HS-5 (cell line): ENCODE measurements around the gene HIVEP1.

Experiments used
- DNase-seq: peaks from one replicate; pipeline ENCODE4 v3.0.0-alpha.2; 2012; ENCODE audit warnings: low read depth

The HIVEP1 gene

DNA sequence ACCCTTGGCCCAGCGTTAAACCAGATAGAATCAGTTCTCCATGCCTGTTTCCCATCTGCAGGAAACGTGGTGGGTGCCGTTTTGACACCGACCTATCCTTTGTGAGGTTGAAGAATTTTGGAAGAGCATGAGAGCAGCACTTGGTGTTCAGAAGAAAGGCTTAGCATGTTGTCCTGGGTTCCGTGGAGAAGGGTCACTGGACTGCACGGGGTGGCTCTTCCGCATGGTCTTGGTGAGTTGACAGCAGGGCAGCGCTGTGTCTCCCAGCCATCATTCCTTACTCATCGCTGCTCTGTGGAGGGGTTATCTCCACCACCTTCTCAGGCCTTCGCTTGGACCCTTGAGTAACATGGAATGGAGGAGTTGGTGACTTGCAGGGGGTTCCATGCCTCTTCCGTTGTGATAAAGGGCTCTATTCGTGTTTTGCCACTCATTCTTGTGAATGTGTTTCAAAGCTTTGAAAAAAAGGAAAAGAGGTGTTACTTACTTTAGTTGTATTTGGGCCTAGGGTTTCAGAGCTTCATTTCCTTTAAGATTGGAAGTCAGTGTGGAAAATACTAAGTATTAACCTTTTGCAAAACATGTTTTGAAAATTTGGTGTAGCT lies 8.2 kb downstream of the HIVEP1 start:
- no peak for DNase-seq

DNA sequence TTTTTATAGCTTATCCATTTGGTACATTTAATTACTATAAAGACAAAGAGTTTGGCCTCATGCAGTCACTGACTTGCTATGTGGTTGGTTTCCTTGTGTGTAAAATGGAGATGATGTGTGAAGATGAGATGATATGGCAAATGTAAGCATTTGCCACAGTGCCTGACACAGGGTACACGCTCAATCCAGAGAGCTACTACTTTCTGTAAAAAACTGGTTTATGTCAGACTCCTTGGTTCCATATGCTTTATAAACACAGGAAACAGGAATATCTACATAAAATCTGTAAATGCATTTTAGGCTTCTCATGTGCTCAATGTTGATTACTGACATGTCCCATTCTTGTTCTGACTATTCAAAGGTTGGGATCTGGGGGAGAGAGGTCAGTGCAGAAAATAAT lies 10.4 kb downstream of the HIVEP1 start:
- DNase-seq, result no peak

DNA sequence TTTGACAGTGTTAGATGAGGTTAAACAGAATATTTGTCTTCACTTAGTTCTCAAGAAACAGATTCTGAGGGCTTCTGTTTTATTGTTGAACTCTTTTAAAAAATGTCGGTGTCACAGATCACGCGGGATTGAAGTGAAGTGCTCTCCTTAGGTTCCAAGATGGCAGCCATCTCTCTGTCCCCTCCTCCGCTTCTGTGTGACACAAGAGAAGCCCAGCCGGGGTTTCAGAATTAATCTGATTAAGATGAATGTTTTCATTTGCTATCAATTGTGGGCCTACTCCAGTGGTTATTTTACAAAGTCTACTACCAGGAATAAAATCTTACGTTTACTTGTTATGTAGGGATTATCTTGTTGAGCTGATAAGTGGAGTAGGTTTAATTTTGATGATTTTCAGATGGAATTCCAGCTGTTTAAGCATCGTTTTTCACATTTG lies 10.9 kb downstream of the HIVEP1 start:
- no peak for DNase-seq

DNA sequence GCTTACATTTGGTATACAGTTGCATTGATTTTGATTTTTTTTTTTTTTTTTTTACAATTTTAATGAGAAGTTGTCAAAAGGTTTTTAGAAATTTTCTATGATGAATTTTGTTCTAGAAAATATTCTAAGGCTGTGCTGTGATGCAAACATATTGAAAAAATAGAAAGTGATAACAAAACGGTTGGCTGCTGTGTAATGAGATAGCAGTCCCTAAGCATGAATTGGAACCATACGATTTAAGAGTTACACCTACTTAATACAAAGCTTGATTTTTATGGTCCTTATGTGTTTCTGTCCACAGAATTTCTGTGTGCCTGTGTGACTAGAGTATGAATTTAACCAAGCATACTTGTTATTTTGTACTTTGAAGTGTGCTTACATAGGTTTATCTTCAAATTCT lies 12.1 kb downstream of the HIVEP1 start:
- DNase-seq, result no peak

DNA sequence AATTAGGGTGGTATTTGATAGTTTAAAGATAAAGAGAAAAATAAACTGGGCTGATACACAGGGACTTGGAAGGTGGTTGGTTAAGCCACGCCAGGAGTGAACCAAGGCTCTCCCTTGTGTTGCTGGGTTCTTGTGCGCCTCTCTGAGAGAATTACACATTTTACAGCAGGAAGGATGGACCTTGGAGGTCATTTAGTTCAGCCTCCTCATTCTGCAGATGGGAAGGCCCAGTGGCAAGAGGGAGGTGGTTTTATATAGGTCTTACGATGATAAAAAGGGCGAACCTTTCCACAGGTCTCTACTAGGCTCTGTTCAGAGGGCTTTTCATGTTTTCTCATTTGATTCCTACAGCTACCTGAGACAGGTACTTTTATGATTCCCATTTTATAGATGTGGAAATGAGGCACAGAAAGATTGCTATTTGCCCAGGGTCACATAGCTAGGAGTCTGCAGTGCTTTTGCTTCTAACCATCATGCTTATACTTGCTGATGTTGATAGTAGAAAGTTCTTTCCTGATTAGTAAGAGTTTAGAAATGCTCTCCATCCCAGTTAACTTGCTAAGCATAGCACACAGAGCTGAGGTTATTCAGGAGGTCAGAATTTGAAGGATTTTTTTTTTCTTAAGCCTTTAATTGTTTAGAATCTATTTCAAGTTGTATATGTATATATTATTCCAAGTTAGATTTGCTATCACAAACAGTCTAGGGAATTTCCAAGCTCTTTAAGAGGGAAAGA lies 12.8 kb downstream of the HIVEP1 start:
- DNase-seq, result no peak

DNA sequence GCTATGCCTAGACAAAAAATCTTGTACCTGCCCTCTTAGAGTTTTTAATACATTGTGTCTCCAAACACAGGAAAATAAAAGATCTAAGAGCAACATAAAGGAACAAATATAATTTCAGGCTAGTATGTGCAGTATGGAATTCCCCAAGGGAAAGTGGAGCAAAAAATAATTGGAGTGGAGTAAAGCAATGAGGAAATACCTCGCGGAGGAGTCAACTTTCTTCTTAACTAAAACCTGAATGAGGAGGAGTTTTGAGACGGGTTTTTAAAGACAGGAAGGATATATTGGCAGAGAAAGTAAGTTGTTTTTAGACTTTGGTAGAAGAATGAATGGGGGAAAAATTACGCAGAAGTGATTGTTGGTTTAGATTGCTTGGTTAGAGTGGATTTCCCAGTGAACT lies 14.0 kb downstream of the HIVEP1 start:
- DNase-seq, result no peak

DNA sequence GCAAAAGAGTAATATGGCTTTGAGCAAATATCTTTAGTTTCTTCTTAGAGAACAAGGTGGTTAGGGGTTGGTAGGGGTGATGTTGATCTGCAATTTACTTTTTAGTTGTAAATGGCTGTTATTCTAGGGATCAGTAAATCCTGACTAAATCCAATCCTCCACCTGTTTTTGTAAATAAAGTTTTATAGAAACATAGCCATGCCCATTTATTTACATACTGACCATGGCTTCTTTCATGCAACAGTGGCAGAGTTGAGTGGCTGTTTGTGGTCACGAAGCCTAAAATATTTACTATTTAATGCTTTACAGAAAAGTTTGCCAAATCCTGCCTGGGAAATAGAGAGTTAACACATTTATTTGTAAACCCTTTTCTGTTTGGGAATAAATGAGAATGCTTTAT lies 14.7 kb downstream of the HIVEP1 start:
- DNase-seq, result no peak

DNA sequence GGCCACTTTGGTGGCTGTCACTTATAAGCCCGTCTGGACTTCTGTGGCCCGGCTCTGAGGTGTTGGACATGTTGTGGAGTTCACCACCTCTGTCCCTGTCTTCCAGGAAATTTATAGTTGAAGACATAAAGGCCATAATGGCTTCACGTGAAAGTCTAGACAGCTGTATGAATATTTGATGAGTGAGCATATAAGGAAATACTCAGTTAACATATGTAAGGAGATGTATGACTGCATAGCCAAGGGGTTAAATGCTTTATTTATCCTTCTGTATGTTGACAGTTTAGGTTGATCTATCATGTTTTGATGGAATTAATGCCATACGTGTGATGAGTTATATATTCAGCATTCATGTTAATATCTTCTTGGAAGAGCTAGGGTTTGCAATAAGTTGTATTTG lies 16.1 kb downstream of the HIVEP1 start:
- no peak for DNase-seq

DNA sequence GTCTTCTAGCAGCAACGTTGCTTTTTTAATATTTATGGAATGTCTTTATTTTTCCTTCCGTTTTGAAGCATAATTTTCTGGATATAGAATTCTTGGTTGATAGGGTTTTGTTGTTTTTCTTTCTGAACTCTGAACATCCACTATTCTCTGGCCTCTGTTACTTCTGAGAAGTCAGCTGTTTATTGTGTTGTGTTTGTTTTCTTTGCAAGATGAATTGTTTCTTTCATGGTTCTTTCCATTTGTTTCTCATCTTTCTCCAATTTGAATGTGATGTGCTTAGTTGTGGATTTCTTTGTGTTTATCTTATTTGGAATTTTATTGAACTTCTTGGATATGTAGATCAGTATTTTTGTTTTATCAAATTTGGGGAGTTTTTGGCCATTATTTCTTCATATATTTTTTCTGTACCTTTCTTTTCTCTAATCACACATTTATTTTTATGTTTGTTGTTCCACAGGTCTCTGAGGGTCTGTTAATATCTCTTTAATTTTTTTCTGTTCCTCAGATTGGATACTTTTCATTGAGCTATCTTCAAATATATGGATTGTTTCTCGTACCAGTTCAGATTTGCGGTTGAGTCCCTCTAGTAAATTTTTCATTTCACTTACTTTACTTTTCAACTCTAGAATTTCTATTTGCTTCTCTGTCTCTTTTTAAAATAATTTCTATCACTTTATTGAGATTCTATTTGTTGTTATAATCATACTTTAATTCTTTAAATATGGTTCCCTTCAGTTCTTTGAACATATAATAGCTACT lies 18.0 kb downstream of the HIVEP1 start:
- no peak for DNase-seq

DNA sequence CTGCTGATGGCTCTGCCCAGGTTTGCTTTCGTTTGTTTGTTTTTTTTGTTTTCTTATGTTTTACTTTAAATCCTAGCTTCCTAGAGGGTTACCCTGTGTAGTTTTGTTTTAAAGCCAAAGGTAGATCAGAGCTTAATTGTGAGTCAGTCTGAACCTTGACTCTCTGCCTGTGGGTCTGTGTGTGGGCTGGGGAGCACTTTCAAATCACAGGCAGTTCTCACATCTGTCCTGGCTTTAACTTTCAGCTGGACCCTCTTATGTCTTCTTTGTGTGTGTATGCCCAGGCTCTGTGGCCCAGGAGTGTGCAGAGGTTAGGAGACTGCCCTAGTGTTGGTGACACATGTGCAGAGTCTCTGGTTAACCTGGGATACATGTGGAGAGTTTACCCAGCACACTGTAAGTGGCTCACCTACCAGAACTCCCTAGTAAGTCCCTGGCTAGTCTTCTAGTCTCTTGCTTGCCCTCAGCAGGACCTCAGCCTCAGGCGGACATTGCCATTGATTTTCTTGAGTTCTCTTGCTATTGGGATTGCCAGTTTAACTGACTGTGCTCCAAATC lies 19.0 kb downstream of the HIVEP1 start:
- no peak for DNase-seq

DNA sequence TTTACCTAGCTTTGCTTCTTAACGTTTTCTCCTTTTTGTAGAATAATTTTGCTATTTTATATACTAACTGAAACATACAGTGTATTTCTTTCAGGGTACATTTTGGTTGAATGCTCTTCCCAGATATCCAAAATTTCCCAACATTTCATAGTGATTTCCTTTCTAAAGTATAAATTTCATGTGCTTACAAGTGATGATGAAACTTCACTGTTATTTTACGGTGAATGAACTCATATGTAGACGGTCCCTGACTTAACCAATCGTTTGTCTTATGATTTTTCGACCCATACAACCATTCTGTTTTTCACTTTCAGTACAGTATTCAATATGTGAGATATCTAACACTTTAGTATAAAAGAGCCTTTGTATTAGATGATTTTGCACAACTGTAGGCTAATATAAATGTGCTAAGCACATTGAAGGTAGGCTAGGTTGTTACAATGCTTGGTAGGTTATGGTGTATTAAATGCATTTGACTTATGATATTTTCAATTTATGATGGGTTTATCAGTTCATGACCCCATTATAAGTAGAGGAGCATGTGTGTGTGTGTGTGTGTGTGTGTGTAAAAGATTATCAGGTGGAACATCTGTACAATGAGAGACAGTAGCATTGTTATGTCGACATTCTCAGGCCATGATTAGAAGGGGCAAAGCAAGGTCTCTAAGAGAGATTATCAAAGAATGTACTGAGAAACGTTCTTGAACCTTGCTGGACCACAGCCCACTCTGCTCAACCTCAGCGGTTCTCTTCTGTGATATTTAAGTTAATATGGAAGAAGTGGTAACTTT lies 20.9 kb downstream of the HIVEP1 start:
- DNase-seq, result no peak

DNA sequence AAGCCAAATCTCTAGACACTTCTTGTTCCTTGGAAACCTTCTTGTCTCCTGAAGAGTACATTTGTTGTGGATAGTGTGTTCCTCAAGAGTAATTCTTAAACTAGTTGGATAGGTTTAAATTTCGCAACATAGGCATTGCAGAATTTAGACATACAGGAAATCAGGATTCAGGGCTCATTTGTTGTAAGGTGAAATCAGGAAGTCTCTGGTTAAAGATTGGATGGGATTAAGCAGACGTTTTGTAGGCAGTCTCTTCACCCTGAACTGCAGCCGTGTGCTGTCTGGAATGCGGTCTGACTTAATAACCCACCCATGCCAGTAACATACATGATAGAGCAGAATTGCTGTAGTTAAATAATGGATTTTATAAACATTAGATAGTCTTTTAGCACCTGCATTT lies 21.7 kb downstream of the HIVEP1 start:
- no peak for DNase-seq

DNA sequence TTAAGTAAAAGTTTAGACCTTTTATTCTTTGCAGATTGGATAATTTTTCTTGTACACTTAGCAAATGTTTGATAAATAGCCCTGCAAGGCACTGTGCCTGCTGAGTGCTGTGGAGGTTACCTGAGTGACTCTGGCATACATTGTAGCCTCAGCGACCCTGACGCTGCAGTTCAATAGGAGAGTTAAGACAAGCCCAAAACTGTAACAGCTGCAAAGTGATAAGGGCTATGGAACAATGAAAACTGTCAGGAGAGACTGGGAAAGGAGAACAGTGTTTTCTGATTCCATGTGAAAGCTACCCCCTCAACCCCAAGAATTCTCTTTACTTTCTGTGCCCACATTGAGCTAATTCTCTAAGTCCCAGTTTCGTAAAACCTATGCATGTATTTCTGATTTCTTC lies 22.2 kb downstream of the HIVEP1 start:
- DNase-seq, result no peak

DNA sequence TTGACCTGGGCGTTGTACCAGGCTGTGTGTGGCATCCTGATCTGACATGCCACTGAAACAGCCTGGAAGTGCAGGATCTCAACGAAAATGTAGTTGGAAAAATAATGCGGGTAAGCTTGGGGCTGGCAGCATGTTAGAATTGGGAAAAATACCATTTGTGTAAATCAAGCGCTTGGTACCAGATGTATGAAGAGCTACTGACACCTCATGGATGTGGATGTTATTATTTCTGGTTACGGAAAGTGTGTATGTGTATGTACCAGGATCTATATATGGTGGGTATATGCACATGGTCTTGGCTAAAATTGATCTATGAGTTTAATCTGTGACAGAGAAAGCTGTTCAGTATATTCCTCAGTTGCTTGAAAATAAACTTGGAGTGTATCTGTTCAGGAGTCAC lies 22.7 kb downstream of the HIVEP1 start:
- no peak for DNase-seq

DNA sequence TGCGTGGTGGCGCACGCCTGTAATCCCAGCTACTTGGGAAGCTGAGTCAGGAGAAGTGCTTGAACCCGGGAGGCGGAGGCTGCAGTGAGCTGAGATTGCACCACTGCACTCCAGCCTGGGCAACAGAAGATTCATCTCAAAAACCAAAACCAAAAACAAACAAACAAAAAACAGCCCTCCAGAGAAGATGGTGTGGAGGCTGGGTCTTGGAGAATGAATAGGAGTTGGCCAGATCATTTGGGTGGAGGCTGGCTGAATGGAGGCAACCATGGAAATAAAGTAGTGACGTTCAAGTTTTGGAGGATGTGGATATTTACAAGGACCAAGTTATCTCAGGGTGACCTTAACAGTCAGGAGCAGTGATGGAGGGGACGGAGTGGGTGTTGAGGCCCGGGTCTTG lies 24.7 kb downstream of the HIVEP1 start:
- no peak for DNase-seq

DNA sequence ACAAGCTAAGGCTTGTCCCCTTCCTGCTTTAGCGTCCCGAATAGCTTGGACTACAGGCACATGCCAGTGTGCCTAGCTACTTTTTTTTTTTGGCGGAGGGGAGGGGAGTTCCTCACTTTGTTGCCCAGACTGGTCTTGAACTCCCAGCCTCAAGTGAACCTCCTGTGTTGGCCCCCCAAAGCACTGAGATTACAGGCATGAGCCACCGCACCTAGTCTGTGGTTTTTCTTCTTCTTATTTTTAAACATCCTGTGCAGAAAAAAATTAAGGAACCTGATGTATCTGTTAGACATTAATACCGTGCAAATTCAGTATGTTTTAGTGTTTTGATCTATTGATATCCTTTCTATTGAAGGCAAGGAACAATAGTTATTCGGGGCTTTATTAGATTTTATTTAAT lies 25.7 kb downstream of the HIVEP1 start:
- DNase-seq, result no peak

DNA sequence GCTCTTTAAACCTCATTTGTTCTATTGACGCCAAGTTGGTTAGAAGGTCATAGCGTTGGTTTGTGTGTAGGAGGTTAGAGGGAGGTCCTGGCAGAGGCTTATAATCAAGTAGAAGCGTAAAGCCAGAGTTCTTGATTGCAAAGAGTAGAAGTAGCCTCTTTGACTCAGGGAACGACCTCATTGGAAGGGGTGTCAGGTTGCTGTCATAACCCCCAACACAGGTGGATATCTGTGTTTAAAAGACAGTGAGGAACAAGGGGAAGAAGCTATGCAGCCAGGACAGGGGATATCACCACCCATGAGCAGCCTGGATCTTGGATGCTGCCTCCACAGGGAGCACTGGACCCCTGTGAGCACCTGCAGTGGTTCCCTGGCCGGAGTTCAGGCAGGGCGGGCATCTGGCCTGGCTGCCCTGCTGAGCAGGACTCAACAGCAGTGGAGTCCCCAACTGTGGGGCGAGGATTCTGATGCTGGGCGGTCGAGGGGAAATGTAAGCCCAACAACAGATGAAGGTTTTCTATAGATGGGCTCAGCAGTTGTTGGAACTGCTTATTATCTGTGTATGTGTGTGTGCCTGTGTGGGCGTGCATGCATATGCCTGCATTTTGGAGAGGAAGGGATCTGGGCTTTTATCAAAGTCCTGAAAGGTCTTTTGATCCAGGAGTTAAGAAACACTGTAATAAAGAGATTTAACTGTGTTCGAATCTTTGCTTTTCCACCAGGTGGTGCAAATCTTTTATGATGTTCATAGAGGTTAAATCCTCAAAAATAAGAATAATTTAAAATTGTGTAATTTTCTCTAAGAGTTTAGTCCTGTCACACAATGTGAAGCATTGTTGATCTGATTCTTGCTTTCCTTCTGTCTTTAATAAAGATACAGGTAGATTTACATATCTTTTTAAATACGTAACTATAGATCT lies 27.7 kb downstream of the HIVEP1 start:
- no peak for DNase-seq

DNA sequence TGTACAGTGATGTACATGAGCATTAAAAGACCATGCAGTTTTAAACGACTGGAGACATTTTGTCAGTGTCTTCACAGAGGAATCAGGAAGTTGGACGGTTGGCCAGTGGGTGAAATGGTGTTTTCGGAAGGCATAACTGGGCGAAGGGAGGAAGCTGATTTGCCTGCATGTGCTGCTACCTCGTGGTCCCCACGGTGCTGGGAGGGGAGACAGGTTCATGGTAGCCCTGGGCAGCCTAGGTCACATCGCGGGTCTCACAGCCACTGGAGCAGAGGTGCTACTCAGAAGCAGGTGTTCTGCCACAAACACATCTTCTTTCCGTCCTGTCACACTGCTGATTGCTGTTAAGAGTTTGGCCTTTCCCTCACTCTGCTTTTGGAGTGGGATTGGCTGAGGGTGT lies 35.2 kb downstream of the HIVEP1 start:
- no peak for DNase-seq

DNA sequence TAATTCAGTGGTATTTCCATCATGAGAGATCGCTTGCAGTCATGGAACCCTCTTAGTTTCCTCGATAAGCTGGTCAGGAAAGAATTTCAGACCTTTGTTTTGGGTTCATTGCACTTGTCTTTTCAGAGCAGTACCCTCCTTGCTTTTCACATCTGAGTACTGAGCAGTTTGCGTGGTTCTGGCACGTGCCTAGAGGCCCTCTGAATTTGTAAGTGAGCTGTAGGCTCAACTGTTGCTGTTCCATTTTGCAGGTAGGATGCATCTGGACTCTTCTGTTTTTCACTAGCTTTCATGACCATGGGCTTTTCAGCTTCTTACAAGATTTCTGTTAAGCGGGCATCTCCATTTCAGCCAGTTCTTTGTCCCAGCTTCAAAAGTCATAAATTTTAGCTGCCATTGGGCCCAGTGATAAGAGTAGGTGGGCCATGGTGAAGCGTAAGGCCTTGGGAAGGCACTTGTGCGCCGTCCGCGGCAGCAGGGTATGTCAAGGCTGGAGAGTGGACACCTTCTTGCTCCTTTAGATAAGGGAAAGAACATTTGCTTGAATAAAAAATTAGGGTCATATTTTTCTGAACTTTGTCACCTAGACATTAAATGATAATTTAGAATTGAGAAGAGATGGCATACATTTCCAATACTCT lies 35.8 kb downstream of the HIVEP1 start:
- DNase-seq, result no peak

DNA sequence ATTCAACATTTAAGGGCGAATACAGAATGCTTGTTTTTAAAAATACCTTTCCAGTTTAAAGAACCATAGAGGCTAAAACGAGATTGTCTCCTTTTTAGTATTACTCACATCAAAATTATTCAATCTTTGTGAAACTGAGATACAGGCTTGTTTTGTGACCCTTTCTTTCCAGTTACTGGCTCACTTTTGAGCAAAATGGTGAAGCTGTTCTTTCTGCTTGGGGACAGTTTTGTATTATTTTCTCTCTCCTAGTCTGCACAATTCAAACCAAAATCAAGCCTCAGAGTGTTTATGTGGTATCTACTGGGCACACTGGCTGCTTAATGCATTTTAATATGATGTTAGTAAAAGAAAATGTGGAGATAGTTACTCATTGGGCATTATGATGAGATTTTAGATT lies 36.5 kb downstream of the HIVEP1 start:
- no peak for DNase-seq

DNA sequence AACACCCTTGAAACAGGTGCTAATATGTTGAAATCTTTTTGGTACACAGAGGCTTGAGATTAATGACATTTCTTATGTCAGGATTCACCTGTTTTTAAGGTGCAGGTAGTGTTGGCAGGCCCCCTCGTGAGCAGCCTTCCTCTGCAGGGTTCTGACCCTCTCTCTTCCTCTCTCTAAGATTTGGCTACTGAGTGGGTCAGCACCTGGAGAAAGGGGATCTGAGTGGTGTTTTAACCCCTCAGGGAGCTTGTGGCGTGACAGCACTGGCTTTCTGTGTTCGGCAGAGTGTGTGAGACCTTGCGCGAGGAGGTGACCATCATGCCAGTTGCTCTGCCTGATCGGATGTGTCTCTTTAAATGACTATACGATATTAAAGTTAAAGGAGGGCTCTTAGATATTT lies 37.1 kb downstream of the HIVEP1 start:
- DNase-seq, result no peak
